Measurements from ENCODE around the gene NUTM2A.
"Not testable (repeated sequence)": the region's sequence is repeated elsewhere in the genome, so short reads cannot be mapped to it uniquely, and the experiment has no call there.

The NUTM2A gene

GRCh38 chr10:87248818-87249353 is 23.6 kb downstream of the NUTM2A start:
- H3K36me3 ChIP-seq (ENCODE audit: insufficient read depth, low read length); H3K79me2 ChIP-seq (ENCODE audit: control insufficient read depth, insufficient read depth, low read length, unreplicated experiment); H3K27me3 ChIP-seq (ENCODE audit: insufficient read depth, low read length); H2AFZ ChIP-seq (ENCODE audit: low read length, unreplicated experiment); H3K4me3 ChIP-seq (ENCODE audit: low read depth, low read length); H3K4me1 ChIP-seq (ENCODE audit: control insufficient read depth, insufficient read depth, low read length, unreplicated experiment); H3K27ac ChIP-seq (ENCODE audit: low read depth, low read length): not testable (repeated sequence)

GRCh38 chr10:87280749-87281392 is 55.6 kb downstream of the NUTM2A start:
- not testable (repeated sequence) for H3K4me3 ChIP-seq (ENCODE audit: low read depth, low read length); H3K36me3 ChIP-seq (ENCODE audit: insufficient read depth, low read length); H3K27ac ChIP-seq (ENCODE audit: low read depth, low read length); H2AFZ ChIP-seq (ENCODE audit: low read length, unreplicated experiment); H3K27me3 ChIP-seq (ENCODE audit: insufficient read depth, low read length); H3K79me2 ChIP-seq (ENCODE audit: control insufficient read depth, insufficient read depth, low read length, unreplicated experiment); H3K4me1 ChIP-seq (ENCODE audit: control insufficient read depth, insufficient read depth, low read length, unreplicated experiment)
